ENCODE results near the gene ABCB8. TPM values are rescaled to one million over a fixed set of nuclear protein-coding genes. Genes with fewer than 3 reads are reported as not detected.
A peak's percentile ranks its signal among the peaks of the same experiment; 100 is the strongest.

Gene ABCB8
- total and polyA plus RNA-seq, 9 of the 15 experiments (the other 6 are each of a cell fraction or from before 2014, with no cell fraction given): 7.6 to 106 (median 36.3) TPM

DNA sequence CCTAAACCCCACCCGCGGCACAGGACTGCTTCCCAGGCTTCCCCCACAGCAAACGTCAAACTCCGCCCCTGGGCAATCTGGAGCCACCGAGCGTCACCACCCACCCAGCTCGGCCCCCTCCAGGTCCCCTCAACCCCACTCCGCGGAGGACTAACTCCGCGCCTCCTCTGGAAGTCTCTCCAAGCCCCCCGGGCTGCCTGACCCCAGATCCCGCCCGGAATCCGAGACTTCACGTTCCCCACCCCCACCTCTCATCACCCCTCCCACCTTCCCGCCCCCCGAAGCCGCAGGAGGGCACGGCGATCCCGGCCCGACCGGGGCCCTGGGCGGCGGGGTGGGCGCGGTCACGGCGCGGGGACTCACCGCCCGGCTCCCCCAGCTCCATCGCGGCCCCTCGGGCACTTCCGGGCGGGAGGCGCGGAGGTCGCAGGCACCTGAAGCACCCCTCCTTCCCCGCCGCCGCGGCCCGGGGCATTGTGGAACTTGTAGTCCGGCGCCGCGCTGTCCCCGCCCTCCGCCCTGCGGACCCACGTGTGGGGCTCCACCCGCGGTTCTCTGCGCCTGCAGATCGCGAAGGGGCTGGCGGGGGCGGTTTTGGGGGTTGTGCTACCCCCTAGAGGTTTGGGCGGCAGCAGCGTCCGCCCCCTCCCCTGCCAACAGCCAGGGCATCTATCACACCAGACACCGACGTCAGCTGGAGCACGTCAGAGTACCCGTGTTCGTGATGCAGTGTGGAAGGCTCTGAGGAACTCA is 55.0 kb downstream of the ABCB8 start, which contains the start of gene TMUB1 (continued):
- TF ChIP-seq GABPB1 (CRISPR knock-in tag; IDR thresholded peaks at IDR 0.05): peak; percentile 79
- TF ChIP-seq, protein P1, sequence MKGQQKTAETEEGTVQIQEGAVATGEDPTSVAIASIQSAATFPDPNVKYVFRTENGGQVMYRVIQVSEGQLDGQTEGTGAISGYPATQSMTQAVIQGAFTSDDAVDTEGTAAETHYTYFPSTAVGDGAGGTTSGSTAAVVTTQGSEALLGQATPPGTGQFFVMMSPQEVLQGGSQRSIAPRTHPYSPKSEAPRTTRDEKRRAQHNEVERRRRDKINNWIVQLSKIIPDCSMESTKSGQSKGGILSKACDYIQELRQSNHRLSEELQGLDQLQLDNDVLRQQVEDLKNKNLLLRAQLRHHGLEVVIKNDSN (CRISPR knock-in tag; IDR thresholded peaks at IDR 0.05): peak; percentile 76
- TF ChIP-seq ZNF551 (CRISPR knock-in tag; IDR thresholded peaks at IDR 0.05): no peak
- TF ChIP-seq, protein P2, sequence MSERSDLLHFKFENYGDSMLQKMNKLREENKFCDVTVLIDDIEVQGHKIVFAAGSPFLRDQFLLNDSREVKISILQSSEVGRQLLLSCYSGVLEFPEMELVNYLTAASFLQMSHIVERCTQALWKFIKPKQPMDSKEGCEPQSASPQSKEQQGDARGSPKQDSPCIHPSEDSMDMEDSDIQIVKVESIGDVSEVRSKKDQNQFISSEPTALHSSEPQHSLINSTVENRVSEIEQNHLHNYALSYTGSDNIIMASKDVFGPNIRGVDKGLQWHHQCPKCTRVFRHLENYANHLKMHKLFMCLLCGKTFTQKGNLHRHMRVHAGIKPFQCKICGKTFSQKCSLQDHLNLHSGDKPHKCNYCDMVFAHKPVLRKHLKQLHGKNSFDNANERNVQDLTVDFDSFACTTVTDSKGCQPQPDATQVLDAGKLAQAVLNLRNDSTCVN (CRISPR knock-in tag; IDR thresholded peaks at IDR 0.05): no peak
- TF ChIP-seq HDAC2 (IDR thresholded peaks at IDR 0.05): peak; percentile 61
- peak; percentile 76; the same call in 1 of the 2 replicates for TF ChIP-seq ESRRA (IDR thresholded peaks at IDR 0.05; ENCODE audit: borderline replicate concordance, low read depth)
- TF ChIP-seq ZNF175 (CRISPR knock-in tag; IDR thresholded peaks at IDR 0.05; ENCODE audit: low read depth): no peak
- no peak for TF ChIP-seq ERF (CRISPR knock-in tag; IDR thresholded peaks at IDR 0.05)
- no peak for TF ChIP-seq ZNF589 (CRISPR knock-in tag; IDR thresholded peaks at IDR 0.05; ENCODE audit: low read depth)
- TF ChIP-seq HDAC3 (IDR thresholded peaks at IDR 0.05; ENCODE audit: borderline replicate concordance, partially characterized antibody): no peak
- no peak for TF ChIP-seq ZNF586 (CRISPR knock-in tag; conservative IDR thresholded peaks at IDR 0.05)
- peak; percentile 8 for TF ChIP-seq CHD1 (IDR thresholded peaks at IDR 0.05; ENCODE audit: low read length)
- peak; percentile 26; the same call in 1 of the 2 replicates for TF ChIP-seq MBD2 (IDR thresholded peaks at IDR 0.05; ENCODE audit: borderline replicate concordance, low read depth)
- TF ChIP-seq, protein P3, sequence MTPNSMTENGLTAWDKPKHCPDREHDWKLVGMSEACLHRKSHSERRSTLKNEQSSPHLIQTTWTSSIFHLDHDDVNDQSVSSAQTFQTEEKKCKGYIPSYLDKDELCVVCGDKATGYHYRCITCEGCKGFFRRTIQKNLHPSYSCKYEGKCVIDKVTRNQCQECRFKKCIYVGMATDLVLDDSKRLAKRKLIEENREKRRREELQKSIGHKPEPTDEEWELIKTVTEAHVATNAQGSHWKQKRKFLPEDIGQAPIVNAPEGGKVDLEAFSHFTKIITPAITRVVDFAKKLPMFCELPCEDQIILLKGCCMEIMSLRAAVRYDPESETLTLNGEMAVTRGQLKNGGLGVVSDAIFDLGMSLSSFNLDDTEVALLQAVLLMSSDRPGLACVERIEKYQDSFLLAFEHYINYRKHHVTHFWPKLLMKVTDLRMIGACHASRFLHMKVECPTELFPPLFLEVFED (CRISPR knock-in tag; conservative IDR thresholded peaks at IDR 0.05): no peak
- peak; percentile 61 for TF ChIP-seq RBFOX2 (IDR thresholded peaks at IDR 0.05; ENCODE audit: low read depth, low read length)
- no peak for TF ChIP-seq ZKSCAN3 (CRISPR knock-in tag; IDR thresholded peaks at IDR 0.05)
- no peak for TF ChIP-seq RBM25 (IDR thresholded peaks at IDR 0.05; ENCODE audit: low read depth, low read length, severe bottlenecking)
- TF ChIP-seq POLR2A (conservative IDR thresholded peaks at IDR 0.05): no peak; the same call in 1 of the 2 replicates
- no peak; the same call in 1 of the 2 replicates for TF ChIP-seq TARDBP (IDR thresholded peaks at IDR 0.05)
- no peak for TF ChIP-seq HNRNPH1 (optimal IDR thresholded peaks at IDR 0.05; ENCODE audit: low read depth, low read length)
- TF ChIP-seq ZNF507 (tag; conservative IDR thresholded peaks at IDR 0.05): no peak
- no peak for TF ChIP-seq KLF16 (IDR thresholded peaks at IDR 0.05)
- TF ChIP-seq FOS (IDR thresholded peaks at IDR 0.05; ENCODE audit: extremely low read depth, insufficient read length): no peak
- no peak for TF ChIP-seq ZNF785 (CRISPR knock-in tag; IDR thresholded peaks at IDR 0.05)
- no peak for TF ChIP-seq MEF2D (tag; conservative IDR thresholded peaks at IDR 0.05; ENCODE audit: low read depth)
- TF ChIP-seq BRCA1 (IDR thresholded peaks at IDR 0.05): no peak
- TF ChIP-seq BRCA1 (CRISPR knock-in tag; IDR thresholded peaks at IDR 0.05): no peak
- peak in 1 of 2 experiments; percentile 80; a peak in 1 of 4 replicates for TF ChIP-seq KDM4B (IDR thresholded peaks at IDR 0.05; ENCODE audit: borderline replicate concordance in 2 of 2, low read depth in 1 of 2)
- no peak for TF ChIP-seq BMI1 (IDR thresholded peaks at IDR 0.05; ENCODE audit: low read length)
- no peak for TF ChIP-seq ZNF696 (CRISPR knock-in tag; conservative IDR thresholded peaks at IDR 0.05)

Measured in K562 (cell line).